ENCODE data around the gene TRIM71. TPM values are rescaled to one million over a fixed set of nuclear protein-coding genes. Genes with fewer than 3 reads are reported as not detected.

TRIM71 gene
- polyA plus RNA-seq, 2 donors: not detected

DNA sequence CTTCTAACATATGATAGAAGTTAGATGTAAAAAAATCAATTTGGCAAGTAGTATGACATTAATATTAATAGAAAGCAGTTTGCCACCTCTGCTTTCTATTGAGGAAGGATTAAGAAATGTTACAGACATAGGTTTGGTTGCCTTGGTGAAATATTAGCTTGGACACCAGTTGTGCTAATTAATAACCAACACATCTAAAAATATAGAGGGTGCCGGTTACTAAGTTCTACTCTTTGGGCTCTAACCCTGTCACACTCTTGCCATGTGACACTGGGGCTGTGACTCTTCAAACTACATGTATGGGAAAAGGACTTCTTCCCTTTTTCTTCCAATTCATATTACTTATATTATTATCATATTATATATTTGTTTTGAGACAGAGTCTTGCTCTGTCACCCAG lies 64.4 kb downstream of the TRIM71 start:
- Histone ChIP-seq H3K4me1 (ENCODE audit: control insufficient read depth in 2 of 2, insufficient read depth in 2 of 2, low read length in 1 of 2) (no peaks in the 10 kb centered on the region), H3K36me3 (ENCODE audit: control insufficient read depth in 2 of 2, insufficient read depth in 2 of 2, low read length in 1 of 2) (no peaks in the 10 kb centered on the region), H3K4me3 (ENCODE audit: low read depth in 1 of 2, low read length in 2 of 2) (no peak overlapping the region), H3K27me3 (ENCODE audit: control insufficient read depth in 1 of 2, insufficient read depth in 2 of 2, low read length in 2 of 2) (no peaks in the 10 kb centered on the region), H3K9me3 (ENCODE audit: control insufficient read depth in 2 of 2, insufficient read depth in 1 of 2, low read depth in 1 of 2, low read length in 1 of 2) (no peaks in the 10 kb centered on the region), H3K27ac (ENCODE audit: low read depth in 2 of 2, low read length in 1 of 2) (no peak overlapping the region)
- WGBS, 2 donors: 72 to 75% methylated on average over 1 of the region's 1 CpG

GRCh38 chr3:32882603-32883025 lies 64.8 kb downstream of the TRIM71 start:
- no peak overlapping the region for H3K4me3 ChIP-seq (ENCODE audit: low read depth in 1 of 2, low read length in 2 of 2)
- H3K36me3 ChIP-seq (ENCODE audit: control insufficient read depth in 2 of 2, insufficient read depth in 2 of 2, low read length in 1 of 2): no peaks in the 10 kb centered on the region
- no peak overlapping the region for H3K27ac ChIP-seq (ENCODE audit: low read depth in 2 of 2, low read length in 1 of 2)
- H3K27me3 ChIP-seq (ENCODE audit: control insufficient read depth in 1 of 2, insufficient read depth in 2 of 2, low read length in 2 of 2): no peaks in the 10 kb centered on the region
- no peaks in the 10 kb centered on the region for H3K9me3 ChIP-seq (ENCODE audit: control insufficient read depth in 2 of 2, insufficient read depth in 1 of 2, low read depth in 1 of 2, low read length in 1 of 2)
- 77 to 79% methylated on average over 6 of the region's 6 CpGs for WGBS, 2 donors
- no peaks in the 10 kb centered on the region for H3K4me1 ChIP-seq (ENCODE audit: control insufficient read depth in 2 of 2, insufficient read depth in 2 of 2, low read length in 1 of 2)

GRCh38 chr3:32883817-32884216 lies 66.0 kb downstream of the TRIM71 start:
- 87 to 90% methylated on average over 2 of the region's 2 CpGs for WGBS, 2 donors
- Histone ChIP-seq H3K4me3 (ENCODE audit: low read depth in 1 of 2, low read length in 2 of 2) (no peak overlapping the region), H3K36me3 (ENCODE audit: control insufficient read depth in 2 of 2, insufficient read depth in 2 of 2, low read length in 1 of 2) (no peaks in the 10 kb centered on the region), H3K4me1 (ENCODE audit: control insufficient read depth in 2 of 2, insufficient read depth in 2 of 2, low read length in 1 of 2) (no peaks in the 10 kb centered on the region), H3K9me3 (ENCODE audit: control insufficient read depth in 2 of 2, insufficient read depth in 1 of 2, low read depth in 1 of 2, low read length in 1 of 2) (no peaks in the 10 kb centered on the region), H3K27ac (ENCODE audit: low read depth in 2 of 2, low read length in 1 of 2) (no peak overlapping the region), H3K27me3 (ENCODE audit: control insufficient read depth in 1 of 2, insufficient read depth in 2 of 2, low read length in 2 of 2) (no peaks in the 10 kb centered on the region)

DNA sequence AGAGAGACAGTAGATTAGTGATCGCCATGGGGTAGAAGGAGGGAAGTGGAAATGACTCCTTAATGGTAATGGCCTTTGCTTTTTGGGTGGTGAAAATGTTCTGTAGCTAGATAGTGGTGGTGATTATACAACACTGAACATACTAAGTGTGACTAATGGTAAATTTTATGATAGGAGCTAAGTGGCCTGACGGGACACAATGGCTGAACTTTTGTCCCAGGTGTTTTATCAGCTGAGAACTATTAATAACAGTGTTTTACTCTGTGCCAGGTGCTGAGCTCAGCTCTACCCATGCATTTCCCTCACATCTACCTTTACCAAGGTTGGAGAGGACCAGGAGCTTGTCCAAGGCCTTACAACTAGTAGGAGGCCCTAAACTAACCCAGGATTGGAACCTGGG lies 66.8 kb downstream of the TRIM71 start:
- Histone ChIP-seq H3K36me3 (ENCODE audit: control insufficient read depth in 2 of 2, insufficient read depth in 2 of 2, low read length in 1 of 2) (no peaks in the 10 kb centered on the region), H3K4me3 (ENCODE audit: low read depth in 1 of 2, low read length in 2 of 2) (no peak overlapping the region), H3K27me3 (ENCODE audit: control insufficient read depth in 1 of 2, insufficient read depth in 2 of 2, low read length in 2 of 2) (no peaks in the 10 kb centered on the region), H3K27ac (ENCODE audit: low read depth in 2 of 2, low read length in 1 of 2) (no peak overlapping the region), H3K9me3 (ENCODE audit: control insufficient read depth in 2 of 2, insufficient read depth in 1 of 2, low read depth in 1 of 2, low read length in 1 of 2) (no peaks in the 10 kb centered on the region), H3K4me1 (ENCODE audit: control insufficient read depth in 2 of 2, insufficient read depth in 2 of 2, low read length in 1 of 2) (no peaks in the 10 kb centered on the region)
- WGBS, 2 donors: 72 to 93% methylated on average over 2 of the region's 2 CpGs

DNA sequence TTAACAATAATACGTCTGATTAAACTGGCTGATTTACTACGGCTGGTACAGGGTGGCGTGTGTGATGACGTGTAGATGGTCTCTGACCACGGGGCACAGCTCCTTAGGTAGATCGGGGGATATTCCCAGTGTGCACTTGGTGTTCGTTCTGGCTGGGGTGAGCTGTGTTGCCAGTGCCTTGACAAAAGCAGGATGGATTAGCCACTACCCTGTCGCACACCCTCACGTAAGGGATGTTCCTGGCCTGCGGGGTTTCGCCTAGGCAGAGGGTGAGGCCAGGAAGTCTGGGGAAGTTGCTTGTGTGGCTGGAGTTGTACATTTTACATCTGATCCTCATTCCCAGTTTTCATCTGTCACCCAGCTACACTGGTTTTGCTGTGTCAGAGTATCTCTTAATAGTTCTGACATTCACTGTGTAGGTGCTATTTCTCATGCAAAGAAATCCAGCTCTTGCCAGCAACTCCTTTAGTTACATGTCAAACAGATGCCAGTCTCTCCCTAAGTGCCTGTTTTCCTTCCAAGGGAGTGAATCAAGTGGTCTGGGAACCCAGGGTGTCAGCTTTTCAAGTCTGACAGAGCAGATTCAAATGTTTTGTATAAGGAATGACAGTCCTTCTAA lies 67.6 kb downstream of the TRIM71 start:
- no peak overlapping the region for H3K27ac ChIP-seq (ENCODE audit: low read depth in 2 of 2, low read length in 1 of 2)
- no peaks in the 10 kb centered on the region for H3K4me1 ChIP-seq (ENCODE audit: control insufficient read depth in 2 of 2, insufficient read depth in 2 of 2, low read length in 1 of 2)
- H3K36me3 ChIP-seq (ENCODE audit: control insufficient read depth in 2 of 2, insufficient read depth in 2 of 2, low read length in 1 of 2): no peaks in the 10 kb centered on the region
- no peaks in the 10 kb centered on the region for H3K27me3 ChIP-seq (ENCODE audit: control insufficient read depth in 1 of 2, insufficient read depth in 2 of 2, low read length in 2 of 2)
- WGBS, 2 donors: 91 to 95% methylated on average over 11 of the region's 11 CpGs
- H3K4me3 ChIP-seq (ENCODE audit: low read depth in 1 of 2, low read length in 2 of 2): no peak overlapping the region
- no peaks in the 10 kb centered on the region for H3K9me3 ChIP-seq (ENCODE audit: control insufficient read depth in 2 of 2, insufficient read depth in 1 of 2, low read depth in 1 of 2, low read length in 1 of 2)

- Histone ChIP-seq H3K4me1 (ENCODE audit: control insufficient read depth in 2 of 2, insufficient read depth in 2 of 2, low read length in 1 of 2) (no peaks in the 10 kb centered on the region), H3K36me3 (ENCODE audit: control insufficient read depth in 2 of 2, insufficient read depth in 2 of 2, low read length in 1 of 2) (no peaks in the 10 kb centered on the region), H3K9me3 (ENCODE audit: control insufficient read depth in 2 of 2, insufficient read depth in 1 of 2, low read depth in 1 of 2, low read length in 1 of 2) (peaks cover 0 to 1% of the 10 kb centered on the region in 2 donors), H3K4me3 (ENCODE audit: low read depth in 1 of 2, low read length in 2 of 2) (no peak overlapping the region), H3K27me3 (ENCODE audit: control insufficient read depth in 1 of 2, insufficient read depth in 2 of 2, low read length in 2 of 2) (no peaks in the 10 kb centered on the region), H3K27ac (ENCODE audit: low read depth in 2 of 2, low read length in 1 of 2) (no peak overlapping the region)
- 77 to 81% methylated on average over 4 of the region's 4 CpGs for WGBS, 2 donors
Observed at GRCh38 chr3:32886296-32886695, 68.5 kb downstream of the TRIM71 start.

DNA sequence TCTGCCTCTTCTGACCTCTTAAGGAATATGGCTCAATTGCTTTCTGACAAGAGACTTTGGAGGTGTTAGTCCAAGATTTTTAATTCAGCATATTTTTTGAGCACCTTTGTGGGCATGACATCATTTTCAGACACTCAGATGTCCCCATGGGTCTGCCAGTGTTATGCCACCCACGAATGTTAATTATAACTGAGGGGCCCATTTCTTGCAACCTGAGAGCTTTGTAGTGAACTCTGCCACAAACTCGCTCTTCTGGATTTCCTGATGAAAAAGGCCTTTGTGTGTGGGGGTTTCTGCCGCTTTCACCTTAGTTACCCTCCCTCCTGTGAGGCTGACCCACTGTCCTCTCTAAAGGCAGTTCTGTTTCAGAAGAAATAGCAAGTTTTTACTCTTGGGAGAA lies 69.1 kb downstream of the TRIM71 start:
- 77 to 83% methylated on average over 3 of the region's 3 CpGs for WGBS, 2 donors
- Histone ChIP-seq H3K9me3 (ENCODE audit: control insufficient read depth in 2 of 2, insufficient read depth in 1 of 2, low read depth in 1 of 2, low read length in 1 of 2) (peaks cover 0 to 1% of the 10 kb centered on the region in 2 donors), H3K4me1 (ENCODE audit: control insufficient read depth in 2 of 2, insufficient read depth in 2 of 2, low read length in 1 of 2) (no peaks in the 10 kb centered on the region), H3K27me3 (ENCODE audit: control insufficient read depth in 1 of 2, insufficient read depth in 2 of 2, low read length in 2 of 2) (no peaks in the 10 kb centered on the region), H3K36me3 (ENCODE audit: control insufficient read depth in 2 of 2, insufficient read depth in 2 of 2, low read length in 1 of 2) (no peaks in the 10 kb centered on the region), H3K27ac (ENCODE audit: low read depth in 2 of 2, low read length in 1 of 2) (no peak overlapping the region), H3K4me3 (ENCODE audit: low read depth in 1 of 2, low read length in 2 of 2) (no peak overlapping the region)

- no peak overlapping the region for H3K27ac ChIP-seq (ENCODE audit: low read depth in 2 of 2, low read length in 1 of 2)
- H3K9me3 ChIP-seq (ENCODE audit: control insufficient read depth in 2 of 2, insufficient read depth in 1 of 2, low read depth in 1 of 2, low read length in 1 of 2): peaks cover 0 to 1% of the 10 kb centered on the region in 2 donors
- H3K36me3 ChIP-seq (ENCODE audit: control insufficient read depth in 2 of 2, insufficient read depth in 2 of 2, low read length in 1 of 2): no peaks in the 10 kb centered on the region
- WGBS, 2 donors: 72 to 86% methylated on average over 1 of the region's 1 CpG
- H3K4me3 ChIP-seq (ENCODE audit: low read depth in 1 of 2, low read length in 2 of 2): no peak overlapping the region
- H3K27me3 ChIP-seq (ENCODE audit: control insufficient read depth in 1 of 2, insufficient read depth in 2 of 2, low read length in 2 of 2): no peaks in the 10 kb centered on the region
- H3K4me1 ChIP-seq (ENCODE audit: control insufficient read depth in 2 of 2, insufficient read depth in 2 of 2, low read length in 1 of 2): no peaks in the 10 kb centered on the region
Observed at GRCh38 chr3:32888739-32889138, 70.9 kb downstream of the TRIM71 start.

- 96 to 97% methylated on average over 42 of the region's 42 CpGs for WGBS, 2 donors
- H3K9me3 ChIP-seq (ENCODE audit: control insufficient read depth in 2 of 2, insufficient read depth in 1 of 2, low read depth in 1 of 2, low read length in 1 of 2): peaks cover 0 to 1% of the 10 kb centered on the region in 2 donors
- no peak overlapping the region for H3K4me3 ChIP-seq (ENCODE audit: low read depth in 1 of 2, low read length in 2 of 2)
- H3K4me1 ChIP-seq (ENCODE audit: control insufficient read depth in 2 of 2, insufficient read depth in 2 of 2, low read length in 1 of 2): no peaks in the 10 kb centered on the region
- no peak overlapping the region for H3K27ac ChIP-seq (ENCODE audit: low read depth in 2 of 2, low read length in 1 of 2)
- no peaks in the 10 kb centered on the region for H3K36me3 ChIP-seq (ENCODE audit: control insufficient read depth in 2 of 2, insufficient read depth in 2 of 2, low read length in 1 of 2)
- no peaks in the 10 kb centered on the region for H3K27me3 ChIP-seq (ENCODE audit: control insufficient read depth in 1 of 2, insufficient read depth in 2 of 2, low read length in 2 of 2)
Observed at GRCh38 chr3:32890420-32891276, 72.9 kb downstream of the TRIM71 start.

DNA sequence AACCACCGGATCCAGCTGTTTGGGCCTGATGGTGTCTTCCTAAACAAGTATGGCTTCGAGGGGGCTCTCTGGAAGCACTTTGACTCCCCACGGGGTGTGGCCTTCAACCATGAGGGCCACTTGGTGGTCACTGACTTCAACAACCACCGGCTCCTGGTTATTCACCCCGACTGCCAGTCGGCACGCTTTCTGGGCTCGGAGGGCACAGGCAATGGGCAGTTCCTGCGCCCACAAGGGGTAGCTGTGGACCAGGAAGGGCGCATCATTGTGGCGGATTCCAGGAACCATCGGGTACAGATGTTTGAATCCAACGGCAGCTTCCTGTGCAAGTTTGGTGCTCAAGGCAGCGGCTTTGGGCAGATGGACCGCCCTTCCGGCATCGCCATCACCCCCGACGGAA lies 73.6 kb downstream of the TRIM71 start:
- no peaks in the 10 kb centered on the region for H3K27me3 ChIP-seq (ENCODE audit: control insufficient read depth in 1 of 2, insufficient read depth in 2 of 2, low read length in 2 of 2)
- peaks cover 0 to 1% of the 10 kb centered on the region in 2 donors for H3K9me3 ChIP-seq (ENCODE audit: control insufficient read depth in 2 of 2, insufficient read depth in 1 of 2, low read depth in 1 of 2, low read length in 1 of 2)
- 91 to 94% methylated on average over 19 of the region's 19 CpGs for WGBS, 2 donors
- H3K36me3 ChIP-seq (ENCODE audit: control insufficient read depth in 2 of 2, insufficient read depth in 2 of 2, low read length in 1 of 2): no peaks in the 10 kb centered on the region
- H3K4me1 ChIP-seq (ENCODE audit: control insufficient read depth in 2 of 2, insufficient read depth in 2 of 2, low read length in 1 of 2): no peaks in the 10 kb centered on the region
- H3K4me3 ChIP-seq (ENCODE audit: low read depth in 1 of 2, low read length in 2 of 2): no peak overlapping the region
- no peak overlapping the region for H3K27ac ChIP-seq (ENCODE audit: low read depth in 2 of 2, low read length in 1 of 2)
